LNCaP clone FGC (cell line): ENCODE results near the gene ZNF784.
"Not testable (repeated sequence)": the region's sequence is repeated elsewhere in the genome, so short reads cannot be mapped to it uniquely, and the experiment has no call there.

Experiments used
- DNase-seq: peaks from one replicate; pipeline ENCODE4 v3.0.0-alpha.2; 2011; ENCODE audit warnings: low read depth
- H3K4me3 ChIP-seq: 2 replicates; pipeline ENCODE4 v1.5.1; 2011; ENCODE audit warnings: mild to moderate bottlenecking, low read depth, low read length, control low read depth
- CTCF ChIP-seq: IDR thresholded peaks from 2 replicates; pipeline ENCODE4 v1.5.1; 2012; ENCODE audit warnings: mild to moderate bottlenecking; ENCODE audit not compliant: control insufficient read depth, insufficient read depth; ENCODE audit errors: extremely low read depth

The ZNF784 gene

GRCh38 chr19:55578761-55579747 lies 45.3 kb downstream of the ZNF784 start:
- DNase-seq, result no peak
- H3K4me3 ChIP-seq, result peak overlapping the region; percentile 81
- TF ChIP-seq CTCF, result no peak

- H3K4me3 ChIP-seq, result no peak overlapping the region
- no peak for DNase-seq
- no peak for TF ChIP-seq CTCF
Measured at GRCh38 chr19:55578031-55578760, 46.2 kb downstream of the ZNF784 start.

DNA sequence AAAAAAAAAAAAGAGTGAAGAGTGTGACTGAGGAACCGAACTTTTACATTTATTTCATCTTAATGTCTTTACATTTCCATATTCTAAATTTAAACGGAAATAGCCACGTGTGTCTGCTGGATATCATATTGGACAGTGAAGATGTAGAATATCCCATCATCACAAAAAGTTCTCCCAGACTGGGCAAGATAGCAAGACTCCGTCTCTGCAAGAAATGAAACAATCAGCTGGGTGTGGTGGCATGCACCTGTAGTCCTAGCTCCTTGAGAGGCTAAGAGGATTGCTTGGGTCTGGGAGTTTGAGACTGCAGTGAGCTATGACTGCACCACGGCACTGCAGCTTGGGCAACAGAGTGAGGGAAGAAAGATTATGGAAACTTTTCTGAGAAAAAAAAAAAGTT lies 47.6 kb downstream of the ZNF784 start:
- H3K4me3 ChIP-seq, result no peak overlapping the region
- DNase-seq, result no peak
- TF ChIP-seq CTCF, result no peak

DNA sequence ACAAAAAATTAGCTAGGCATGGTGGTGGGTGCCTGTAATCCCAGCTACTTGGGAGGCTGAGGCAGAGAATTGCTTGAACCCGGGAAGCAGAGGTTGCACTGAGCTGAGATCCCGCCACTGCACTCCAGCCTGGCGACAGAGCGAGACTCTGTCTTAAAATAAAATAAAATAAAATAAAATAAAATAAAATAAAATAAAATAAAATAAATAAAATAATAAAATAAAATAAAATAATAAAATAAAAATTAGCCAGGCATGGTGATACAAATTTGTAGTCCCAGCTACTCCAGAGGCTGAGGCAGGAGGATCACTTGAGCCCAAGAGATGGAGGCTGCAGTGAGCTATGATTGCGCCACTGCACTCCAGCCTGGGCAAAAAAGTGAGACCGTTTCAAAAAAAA lies 50.4 kb downstream of the ZNF784 start:
- not testable (repeated sequence) for H3K4me3 ChIP-seq, DNase-seq
